Endothelial cell of umbilical vein (primary cell): Measurements from ENCODE around the gene VPS54. TPM values are rescaled to one million over a fixed set of nuclear protein-coding genes. Genes with fewer than 3 reads are reported as not detected.

Source experiments
- BruUV-seq: library from RNA; stranded (reverse); fragments of 400-500 nt; replicated peaks from 2 replicates; lab custom pipeline; 2021; lab: Mats Ljungman, UMichigan
- CTCF ChIA-PET: fragments of 300-600, 350-600 bp; sonication (Branson Sonifier 250); formaldehyde crosslinking; loops from one replicate; lab custom pipeline; 2021; ENCODE audit warnings: antibody characterized with exemption, inconsistent platforms; lab: Charles Lee
- POLR2A ChIA-PET: fragments of 300-600, 350-600 bp; sonication (Branson Sonifier 250); formaldehyde crosslinking; loops from one replicate; lab custom pipeline; 2021; ENCODE audit warnings: antibody characterized with exemption, inconsistent platforms; lab: Charles Lee
- DNase-seq: peaks from one replicate; pipeline ENCODE4 v3.0.0-alpha.2; 2011; ENCODE audit warnings: low read depth, low spot score
- FAIRE-seq: peaks from 2 replicates; lab custom pipeline; 2011; peaks lifted over from hg19 to GRCh38; lab: Jason Lieb, UNC
- H2AFZ ChIP-seq: 2 replicates; pipeline ENCODE4 v1.6.0; 2012; ENCODE audit warnings: low read depth, low read length, control low read depth, inconsistent platforms
- H3K27ac ChIP-seq: 2 replicates; pipeline ENCODE4 v1.5.1; 2011; ENCODE audit warnings: low read depth, mild to moderate bottlenecking, control low read depth, low read length, moderate library complexity; ENCODE audit not compliant: insufficient read depth
- H3K27me3 ChIP-seq, 2 experiments: 2 replicates each; pipeline versions ENCODE4 v1.6.0 to v1.6.1; 2011; ENCODE audit warnings: low read length in 2 of 2, mixed read lengths in 1 of 2; ENCODE audit not compliant: control insufficient read depth in 2 of 2, insufficient read depth in 2 of 2
- H3K36me3 ChIP-seq, 2 experiments: 2 replicates in 1 of 2; 3 replicates in 1 of 2; pipeline ENCODE4 v1.5.1; 2011; ENCODE audit warnings: low read length in 2 of 2, mild to moderate bottlenecking in 1 of 2, moderate library complexity in 1 of 2; ENCODE audit not compliant: control insufficient read depth in 2 of 2, insufficient read depth in 2 of 2; ENCODE audit errors: extremely low read depth in 1 of 2
- H3K4me1 ChIP-seq: 3 replicates; pipeline ENCODE4 v1.5.1; 2011; ENCODE audit warnings: mild to moderate bottlenecking, low read length; ENCODE audit not compliant: control insufficient read depth, insufficient read depth; ENCODE audit errors: extremely low read depth
- H3K4me2 ChIP-seq: 2 replicates; pipeline ENCODE4 v1.6.1; 2011; ENCODE audit warnings: low read length, control low read depth, mixed read lengths; ENCODE audit not compliant: insufficient read depth
- H3K4me3 ChIP-seq, 3 experiments: fragments of 200-600 bp in 1 of 3; sonication (generic), shearing (Covaris generic) in 1 of 3; replicated peaks in 1 of 3; 2 replicates each; pipeline ENCODE4 v1.5.1; 2011 to 2016; ENCODE audit warnings: control low read depth in 3 of 3, low read length in 3 of 3, mild to moderate bottlenecking in 2 of 3, inconsistent platforms in 1 of 3, low read depth in 1 of 3, moderate library complexity in 1 of 3; ENCODE audit not compliant: insufficient read depth in 1 of 3
- H3K79me2 ChIP-seq: 2 replicates; pipeline ENCODE4 v1.6.0; 2012; ENCODE audit warnings: low read length, inconsistent platforms; ENCODE audit not compliant: control insufficient read depth, insufficient read depth
- H3K9ac ChIP-seq: replicated peaks from 2 replicates; pipeline ENCODE3; 2011; ENCODE audit warnings: low read length, control low read depth; ENCODE audit not compliant: insufficient read depth; ENCODE audit errors: extremely low read depth
- H3K9me1 ChIP-seq: replicated peaks from 3 replicates; pipeline ENCODE4 v1.6.0; 2011; ENCODE audit warnings: mild to moderate bottlenecking, low read length; ENCODE audit not compliant: control insufficient read depth, insufficient read depth; ENCODE audit errors: extremely low read depth
- H3K9me3 ChIP-seq: replicated peaks from 2 replicates; pipeline ENCODE4 v1.5.1; 2012; ENCODE audit warnings: low read length, inconsistent platforms; ENCODE audit not compliant: control insufficient read depth, insufficient read depth
- H4K20me1 ChIP-seq: replicated peaks from 2 replicates; pipeline ENCODE3; 2011; ENCODE audit warnings: mild to moderate bottlenecking, low read length; ENCODE audit not compliant: control insufficient read depth, insufficient read depth; ENCODE audit errors: extremely low read depth
- CTCF ChIP-seq, 2 donors: IDR thresholded peaks; 1 replicate in 1 of 2; 2 replicates in 1 of 2; pipeline ENCODE4 v1.5.1; 2011; ENCODE audit warnings: low read length in 2 of 2, mild to moderate bottlenecking in 2 of 2, moderate library complexity in 2 of 2, control low read depth in 1 of 2, inconsistent platforms in 1 of 2, low read depth in 1 of 2; ENCODE audit not compliant: insufficient read depth in 1 of 2; ENCODE audit errors: extremely low read depth in 1 of 2
- EZH2 ChIP-seq: IDR thresholded peaks from 2 replicates; pipeline ENCODE4 v1.6.1; 2012; ENCODE audit warnings: borderline replicate concordance, low read depth, mild to moderate bottlenecking, moderate library complexity, low read length, inconsistent platforms; ENCODE audit not compliant: severe bottlenecking
- FOS ChIP-seq: IDR thresholded peaks from 2 replicates; pipeline ENCODE4 v1.6.1; 2011; ENCODE audit warnings: mild to moderate bottlenecking, low read length, moderate library complexity, borderline replicate concordance; ENCODE audit not compliant: insufficient read depth
- GATA2 ChIP-seq: IDR thresholded peaks from 2 replicates; pipeline ENCODE4 v1.7.0; 2011; ENCODE audit warnings: low read depth, mild to moderate bottlenecking, moderate library complexity, mixed read lengths, low read length; ENCODE audit not compliant: insufficient read length, insufficient read depth
- JUN ChIP-seq: IDR thresholded peaks from 2 replicates; pipeline ENCODE4 v1.6.1; 2011; ENCODE audit warnings: borderline replicate concordance, low read depth; ENCODE audit not compliant: insufficient read length, insufficient read depth
- MAX ChIP-seq: IDR thresholded peaks from 2 replicates; pipeline ENCODE4 v1.6.1; 2011; ENCODE audit not compliant: insufficient read depth, insufficient read length
- MYC ChIP-seq: IDR thresholded peaks from one replicate; pipeline ENCODE4 v1.6.1; 2011; ENCODE audit warnings: mild to moderate bottlenecking, low read depth, low read length
- POLR2A ChIP-seq: IDR thresholded peaks from 2 replicates; pipeline ENCODE4 v1.6.1; 2012; ENCODE audit warnings: low read depth, mild to moderate bottlenecking, control low read depth, low read length
- POLR2AphosphoS5 ChIP-seq: IDR thresholded peaks from 2 replicates; pipeline ENCODE4 v1.6.1; 2012; ENCODE audit warnings: low read depth, mild to moderate bottlenecking, control low read depth, low read length, moderate library complexity; ENCODE audit not compliant: insufficient read depth
- dilution Hi-C: fragments of 300-500 bp; cut with MboI; formaldehyde crosslinking; loops from one replicate; pipeline ENCODE4 v1.15.0; 2019; ENCODE audit warnings: low sequenced_read_pairs; ENCODE audit not compliant: extremely low pct_ligation_motif_present
- intact Hi-C: fragments of 100-400 bp; cut with micrococcal nuclease; formaldehyde crosslinking; loops from one replicate; pipeline ENCODE4 v1.10.0; 2022
- polyA plus RNA-seq, 4 experiments: library from polyadenylated mRNA; depleted of rRNA in 3 of 4; stranded (reverse) in 3 of 4; unstranded in 1 of 4; fragments of >200 nt; gene quantifications; 2 replicates each; pipeline versions ENCODE4 v1.2.1 to v1.2.3, GENCODE V29; 2011 to 2012; ENCODE audit warnings: missing spikeins in 1 of 4
- total RNA-seq: library from RNA; stranded (reverse); gene quantifications from 2 replicates; pipeline ENCODE4 v1.2.3, GENCODE V29; 2021

Gene VPS54
- total and polyA plus RNA-seq, 2 donors (not counting 3 experiments of a cell fraction or from before 2014, with no cell fraction given), result 6.3 to 17.7 TPM

- no peak overlapping the region for H3K4me3 ChIP-seq
- BruUV-seq, result no TSS peak
- FAIRE-seq (peak; percentile 38), DNase-seq (peak; percentile 69)
- no peak overlapping the region for H2AFZ ChIP-seq
- peaks cover 10 to 25% of the 10 kb centered on the region in 2 experiments for H3K36me3 ChIP-seq
- intact Hi-C loops (loop anchor here (1.0 kb wide), 2 partner anchors 27 to 196 kb away; no protein-coding TSS in a partner anchor), dilution Hi-C loops (no loop called here)
- H3K27me3 ChIP-seq, result no peaks in the 10 kb centered on the region
- H3K27ac ChIP-seq, result no peak overlapping the region
- no peaks in the 10 kb centered on the region for H3K4me1 ChIP-seq
- no peaks in the 10 kb centered on the region for H4K20me1 ChIP-seq
- ChIA-PET CTCF (interaction anchor here (0.7 kb wide), 1 partner anchor 195 kb away, joined by 3 read pairs; no protein-coding TSS in a partner anchor), POLR2A (no interaction called here)
- H3K9ac ChIP-seq, result no peak overlapping the region
- no peaks in the 10 kb centered on the region for H3K9me1 ChIP-seq
- H3K4me2 ChIP-seq, result no peak overlapping the region
- H3K79me2 ChIP-seq, result no peaks in the 10 kb centered on the region
- TF ChIP-seq MYC (no peak), CTCF (IDR thresholded peaks at IDR 0.05; ENCODE audit: extremely low read depth in 1 of 2, insufficient read depth in 1 of 2, low read depth in 1 of 2, low read length in 2 of 2) (peak; percentile 55 to 68)
- H3K9me3 ChIP-seq, result no peaks in the 10 kb centered on the region
Observed at GRCh38 chr2:63888490-63889402, 130.5 kb downstream of the VPS54 start.

GRCh38 chr2:63888053-63888452 lies 131.2 kb downstream of the VPS54 start:
- no peak for DNase-seq
- Histone ChIP-seq H3K4me1 (no peaks in the 10 kb centered on the region), H3K36me3 (peaks cover 13 to 25% of the 10 kb centered on the region in 2 experiments), H3K4me2 (no peak overlapping the region), H4K20me1 (no peaks in the 10 kb centered on the region), H3K27ac (no peak overlapping the region), H2AFZ (no peak overlapping the region), H3K9me3 (no peaks in the 10 kb centered on the region), H3K79me2 (no peaks in the 10 kb centered on the region), H3K4me3 (no peak overlapping the region), H3K27me3 (no peaks in the 10 kb centered on the region), H3K9me1 (no peaks in the 10 kb centered on the region), H3K9ac (no peak overlapping the region)
- intact Hi-C loops, result loop anchor here (1.0 kb wide), 1 partner anchor 27 kb away; no protein-coding TSS in a partner anchor
- POLR2A ChIA-PET, result no interaction called here
- BruUV-seq, result no TSS peak
- FAIRE-seq, result no peak
- TF ChIP-seq MYC, result no peak
- TF ChIP-seq POLR2AphosphoS5, result no peak
- TF ChIP-seq GATA2, result no peak
- no peak for TF ChIP-seq EZH2
- no peak for TF ChIP-seq JUN
- no peak for TF ChIP-seq CTCF (IDR thresholded peaks at IDR 0.05; ENCODE audit: extremely low read depth in 1 of 2, insufficient read depth in 1 of 2, low read depth in 1 of 2, low read length in 2 of 2)
- TF ChIP-seq POLR2A, result no peak
- no peak for TF ChIP-seq MAX
- TF ChIP-seq FOS, result no peak
- dilution Hi-C loops, result no loop called here
- CTCF ChIA-PET, result interaction anchor here (0.7 kb wide), 1 partner anchor 195 kb away, joined by 3 read pairs; no protein-coding TSS in a partner anchor
